D721Med (cell line): ENCODE results near the gene OR2T1.

ENCODE experiments used
- DNase-seq: peaks from one replicate; pipeline ENCODE4 v3.0.0; 2011; ENCODE audit warnings: low spot score; ENCODE audit not compliant: insufficient read length
- FAIRE-seq: peaks from 2 replicates; lab custom pipeline; 2011; peaks lifted over from hg19 to GRCh38; lab: Jason Lieb, UNC
- CTCF ChIP-seq: IDR thresholded peaks from 2 replicates; pipeline ENCODE4 v1.5.1; 2012; ENCODE audit warnings: mild to moderate bottlenecking, control low read depth; ENCODE audit not compliant: insufficient read depth; ENCODE audit errors: missing control alignments

OR2T1 gene

GRCh38 chr1:248402748-248403147 lies at the start of gene OR2T1:
OR2T1 (plus strand) TSS chr1:248403048; CDS start chr1:248406148, 3,100 bp downstream.
- no peak for TF ChIP-seq CTCF
- FAIRE-seq (no peak), DNase-seq (no peak)

GRCh38 chr1:248359415-248359814 lies 43.4 kb upstream of the OR2T1 start:
- FAIRE-seq (no peak), DNase-seq (no peak)
- no peak for TF ChIP-seq CTCF

GRCh38 chr1:248361121-248361715 lies 41.6 kb upstream of the OR2T1 start, which contains the start of gene OR2T4:
OR2T4 (plus strand) TSS chr1:248361665; CDS start chr1:248361665, 0 bp downstream.
- DNase-seq (no peak), FAIRE-seq (no peak)
- TF ChIP-seq CTCF: no peak

GRCh38 chr1:248366609-248367008 lies 36.2 kb upstream of the OR2T1 start:
- DNase-seq (no peak), FAIRE-seq (no peak)
- no peak for TF ChIP-seq CTCF

GRCh38 chr1:248372394-248372793 lies 30.5 kb upstream of the OR2T1 start:
- FAIRE-seq (no peak), DNase-seq (no peak)
- no peak for TF ChIP-seq CTCF

GRCh38 chr1:248373761-248374160 lies 29.1 kb upstream of the OR2T1 start:
- TF ChIP-seq CTCF: no peak
- DNase-seq (no peak), FAIRE-seq (no peak)

- no peak for FAIRE-seq
- TF ChIP-seq CTCF: no peak
- no peak for DNase-seq
Measured at GRCh38 chr1:248375446-248375845, 27.4 kb upstream of the OR2T1 start, which contains the start of gene OR2T6. OR2T6 (plus strand) TSS chr1:248375746; CDS start chr1:248387609, 11,863 bp downstream.
